Muscle layer of duodenum (tissue), 2 donors: ENCODE data around the gene ANK2.

Experiments used
- H3K27ac ChIP-seq: one replicate; pipeline ENCODE4 v1.7.0; 2013; ENCODE audit warnings: mild to moderate bottlenecking, low read length
- H3K27me3 ChIP-seq: one replicate; pipeline ENCODE4 v1.7.0; 2013; ENCODE audit warnings: low read depth, mild to moderate bottlenecking, control low read depth, low read length
- H3K36me3 ChIP-seq, 2 donors: one replicate each; pipeline ENCODE4 v1.7.0; 2013; ENCODE audit warnings: low read length in 2 of 2, control low read depth in 1 of 2, mild to moderate bottlenecking in 1 of 2; ENCODE audit not compliant: insufficient read depth in 2 of 2, control insufficient read depth in 1 of 2
- H3K4me1 ChIP-seq, 2 donors: one replicate each; pipeline ENCODE4 v1.7.0; 2013; ENCODE audit warnings: low read length in 2 of 2, mild to moderate bottlenecking in 2 of 2, control low read depth in 1 of 2, moderate library complexity in 1 of 2; ENCODE audit not compliant: insufficient read depth in 2 of 2, control insufficient read depth in 1 of 2
- H3K4me3 ChIP-seq, 2 donors: one replicate each; pipeline ENCODE4 v1.7.0; 2013; ENCODE audit warnings: low read length in 2 of 2, low read depth in 1 of 2, mild to moderate bottlenecking in 1 of 2
- H3K9me3 ChIP-seq, 2 donors: one replicate each; pipeline ENCODE4 v1.7.0; 2013; ENCODE audit warnings: low read length in 2 of 2, control low read depth in 1 of 2, mild to moderate bottlenecking in 1 of 2; ENCODE audit not compliant: control insufficient read depth in 1 of 2
- donor health status: healthy.

ANK2 gene

DNA sequence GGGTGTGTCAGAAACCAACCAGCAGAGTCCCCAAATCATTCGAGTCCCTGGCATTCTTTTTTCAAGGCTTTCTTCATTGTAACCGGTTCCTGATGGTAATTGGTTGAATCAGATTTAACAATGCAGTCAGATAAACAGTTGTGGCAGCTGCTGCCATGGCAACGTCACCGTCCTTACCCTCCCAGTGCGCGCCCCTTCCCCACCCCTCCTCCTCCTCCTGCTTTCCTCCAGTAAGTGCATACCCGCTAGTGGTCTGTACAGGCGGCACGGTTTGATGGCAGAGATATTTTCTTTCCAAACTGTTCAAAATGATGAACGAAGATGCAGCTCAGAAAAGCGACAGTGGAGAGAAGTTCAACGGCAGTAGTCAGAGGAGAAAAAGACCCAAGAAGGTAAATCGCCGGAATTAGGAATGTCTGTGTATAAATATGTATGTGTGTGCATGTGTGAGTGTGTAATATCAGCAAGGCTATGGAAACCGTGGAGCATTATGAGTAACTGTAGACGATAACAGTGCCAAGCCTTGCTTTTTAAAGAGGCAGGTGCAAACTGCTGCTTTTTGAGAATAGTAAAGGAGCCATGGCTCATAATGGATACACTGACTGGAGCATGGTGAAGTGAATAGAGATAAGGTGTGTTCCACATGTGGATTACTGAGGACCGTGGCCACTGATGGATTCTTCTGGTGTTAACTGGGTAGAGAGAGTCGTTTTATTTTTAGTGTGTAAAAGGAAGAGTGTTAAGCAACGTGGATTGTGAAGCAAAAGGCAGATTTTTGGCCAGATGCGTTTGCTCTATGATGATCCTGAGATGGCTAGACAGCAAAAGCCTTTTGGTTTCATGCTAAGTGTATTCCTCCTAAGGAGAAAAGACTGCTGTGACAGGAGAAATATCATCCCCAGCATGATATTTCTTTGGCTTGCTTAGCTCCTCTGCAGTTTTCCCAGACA is at the start of gene ANK2:
Gene ANK2 (plus strand): TSS at position 233 of the 950 bp plus-strand sequence. CDS start 76 bp downstream, at position 309.
- Histone ChIP-seq H3K9me3 (no peaks in the 10 kb centered on the region), H3K27me3 (no peaks in the 10 kb centered on the region), H3K4me3 (peak within 1 kb of the TSS; percentile 49 to 67), H3K36me3 (no peaks in the 10 kb centered on the region), H3K27ac (peak within 1 kb of the TSS; percentile 19), H3K4me1 (peaks cover 0 to 3% of the 10 kb centered on the region in 2 donors)

DNA sequence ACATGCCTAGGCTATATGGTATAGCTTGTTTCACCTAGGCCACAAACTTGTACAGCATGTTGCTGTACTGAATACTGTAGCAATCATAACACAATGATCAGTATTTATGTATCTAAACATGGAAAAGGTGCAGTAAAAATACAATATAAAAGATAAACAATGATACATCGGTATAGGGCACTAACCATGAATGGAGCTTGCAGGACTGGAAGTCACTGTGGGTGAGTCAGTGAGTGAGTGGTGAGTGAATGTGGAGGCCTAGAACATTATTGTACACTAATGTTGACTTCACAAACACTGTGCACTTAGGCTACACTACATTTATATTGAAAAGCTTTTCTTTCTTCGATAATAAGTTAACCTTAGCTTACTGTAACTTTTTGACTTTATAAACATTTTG is 45.6 kb upstream of the ANK2 start:
- H3K27me3 ChIP-seq: no peaks in the 10 kb centered on the region
- H3K4me1 ChIP-seq: no peaks in the 10 kb centered on the region
- no peaks in the 10 kb centered on the region for H3K9me3 ChIP-seq
- no peak overlapping the region for H3K27ac ChIP-seq
- H3K4me3 ChIP-seq: no peak overlapping the region
- H3K36me3 ChIP-seq: no peaks in the 10 kb centered on the region

DNA sequence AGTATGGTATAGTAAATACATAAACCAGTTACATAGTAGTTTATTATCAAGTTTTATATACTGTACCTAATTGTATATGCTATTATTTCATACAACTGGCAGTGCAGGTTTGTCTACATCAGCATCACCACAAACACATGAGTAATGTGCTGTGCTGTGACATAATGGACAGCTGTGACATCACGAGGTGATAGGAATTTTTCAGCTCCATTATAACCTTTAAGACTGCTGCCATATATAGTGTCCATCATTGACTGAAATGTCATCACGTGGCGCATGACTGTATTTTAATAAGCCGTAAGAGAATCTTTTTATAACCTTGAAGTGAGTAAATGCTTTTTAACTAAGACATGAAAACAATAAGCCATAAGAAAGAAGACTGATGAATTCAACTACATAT is 44.8 kb upstream of the ANK2 start:
- H3K27ac ChIP-seq: no peak overlapping the region
- no peaks in the 10 kb centered on the region for H3K4me1 ChIP-seq
- H3K36me3 ChIP-seq: no peaks in the 10 kb centered on the region
- H3K9me3 ChIP-seq: no peaks in the 10 kb centered on the region
- no peak overlapping the region for H3K4me3 ChIP-seq
- no peaks in the 10 kb centered on the region for H3K27me3 ChIP-seq

DNA sequence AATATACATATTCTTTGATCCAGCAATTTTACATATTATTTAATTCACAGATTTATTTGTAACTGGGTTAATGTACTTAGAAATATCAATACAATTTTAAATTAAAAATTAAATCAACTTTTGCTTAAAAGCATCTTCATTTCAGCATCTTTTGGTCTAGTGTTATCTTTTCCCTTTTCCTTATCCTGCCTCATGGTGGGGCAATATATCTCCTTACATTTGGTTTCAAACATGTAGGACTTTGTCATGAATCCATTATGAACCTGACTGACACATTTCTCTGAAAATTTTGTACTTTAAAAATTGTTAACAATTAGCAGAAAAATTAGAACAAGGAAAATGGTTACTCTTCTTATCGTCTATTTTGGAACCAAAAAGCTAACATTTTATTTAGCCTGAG is 42.8 kb upstream of the ANK2 start:
- Histone ChIP-seq H3K36me3 (no peaks in the 10 kb centered on the region), H3K4me3 (no peak overlapping the region), H3K27ac (no peak overlapping the region), H3K27me3 (no peaks in the 10 kb centered on the region), H3K9me3 (no peaks in the 10 kb centered on the region), H3K4me1 (no peaks in the 10 kb centered on the region)

DNA sequence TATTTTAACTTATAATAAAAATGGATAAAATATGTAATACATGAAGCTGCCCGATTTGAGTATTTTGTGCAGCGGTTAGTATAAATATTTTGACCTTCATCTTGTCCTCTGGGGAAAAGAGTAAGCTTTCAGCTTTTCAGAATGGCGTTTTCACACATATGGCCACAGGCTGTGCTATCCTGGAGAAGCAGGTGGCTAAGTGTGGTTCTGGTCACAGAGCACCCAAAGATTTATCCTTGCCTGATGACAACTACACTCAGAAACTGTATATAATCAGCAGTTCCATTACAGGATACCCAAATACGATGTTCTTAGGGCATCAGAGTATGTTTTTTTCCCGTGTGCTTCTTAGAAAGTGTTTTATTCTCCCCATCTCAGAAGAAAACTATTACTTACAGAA is 42.3 kb upstream of the ANK2 start:
- Histone ChIP-seq H3K9me3 (no peaks in the 10 kb centered on the region), H3K27me3 (no peaks in the 10 kb centered on the region), H3K36me3 (no peaks in the 10 kb centered on the region), H3K4me1 (no peaks in the 10 kb centered on the region), H3K4me3 (no peak overlapping the region), H3K27ac (no peak overlapping the region)

DNA sequence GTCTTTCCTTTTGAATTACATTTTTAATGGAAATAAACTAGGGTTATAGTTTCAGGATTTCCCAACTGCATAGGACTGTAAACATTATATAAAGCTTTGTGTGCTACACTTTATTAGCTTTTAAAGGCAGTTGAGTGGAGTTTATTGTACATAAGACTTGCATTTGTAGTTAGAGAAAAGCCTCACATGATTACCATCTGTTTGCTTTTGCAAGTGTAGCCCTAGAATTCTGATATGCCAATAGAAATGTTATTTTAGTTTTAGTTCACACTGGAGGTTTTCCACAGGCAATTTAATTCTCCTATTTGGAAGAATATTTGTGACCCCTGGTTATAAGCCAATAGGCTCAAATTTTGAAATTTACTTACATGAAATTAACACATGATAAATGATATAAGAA is 41.3 kb upstream of the ANK2 start:
- H3K9me3 ChIP-seq: no peaks in the 10 kb centered on the region
- H3K27ac ChIP-seq: no peak overlapping the region
- no peaks in the 10 kb centered on the region for H3K36me3 ChIP-seq
- no peak overlapping the region for H3K4me3 ChIP-seq
- no peaks in the 10 kb centered on the region for H3K27me3 ChIP-seq
- H3K4me1 ChIP-seq: no peaks in the 10 kb centered on the region

DNA sequence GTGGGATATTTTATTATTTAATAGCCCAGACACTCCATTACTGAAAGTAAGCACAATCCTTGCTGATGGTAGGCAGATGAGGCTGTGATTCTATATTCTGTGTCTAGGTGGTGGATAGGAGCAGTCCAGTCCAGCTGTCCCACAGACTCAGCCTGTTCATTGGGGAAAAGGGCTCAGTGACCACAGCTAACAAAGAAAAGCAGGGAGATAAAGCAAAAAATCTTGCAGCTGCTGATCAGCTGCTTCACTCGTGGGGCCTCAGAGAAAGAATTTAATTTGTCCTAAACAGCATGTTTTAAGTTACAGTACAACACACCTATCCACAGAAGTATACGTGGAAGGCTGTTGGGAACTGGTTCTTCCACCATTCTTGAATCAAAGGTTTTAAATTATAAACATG is 40.7 kb upstream of the ANK2 start:
- no peaks in the 10 kb centered on the region for H3K9me3 ChIP-seq
- no peak overlapping the region for H3K4me3 ChIP-seq
- no peaks in the 10 kb centered on the region for H3K36me3 ChIP-seq
- H3K27ac ChIP-seq: no peak overlapping the region
- H3K4me1 ChIP-seq: no peaks in the 10 kb centered on the region
- H3K27me3 ChIP-seq: no peaks in the 10 kb centered on the region

DNA sequence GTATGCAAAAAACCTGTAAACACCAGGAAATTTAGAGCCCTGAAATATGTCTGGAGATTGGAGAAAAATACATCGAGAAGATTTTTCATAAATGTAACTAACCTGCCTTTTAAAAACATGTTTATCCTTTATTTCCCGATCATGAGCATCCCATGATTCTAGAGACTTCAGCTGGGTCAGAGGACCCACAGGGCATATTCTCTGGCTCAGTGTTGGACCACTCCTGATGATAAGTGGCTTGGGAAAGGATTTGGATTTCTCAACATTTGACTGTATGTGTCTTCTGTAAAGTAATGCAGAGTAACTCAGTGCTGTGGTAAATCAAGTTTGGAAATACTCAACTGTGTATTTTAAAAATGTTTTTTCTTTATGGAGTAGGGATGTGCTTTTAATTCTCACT is 40.0 kb upstream of the ANK2 start:
- no peaks in the 10 kb centered on the region for H3K4me1 ChIP-seq
- no peaks in the 10 kb centered on the region for H3K27me3 ChIP-seq
- no peak overlapping the region for H3K27ac ChIP-seq
- H3K36me3 ChIP-seq: no peaks in the 10 kb centered on the region
- no peak overlapping the region for H3K4me3 ChIP-seq
- H3K9me3 ChIP-seq: no peaks in the 10 kb centered on the region

DNA sequence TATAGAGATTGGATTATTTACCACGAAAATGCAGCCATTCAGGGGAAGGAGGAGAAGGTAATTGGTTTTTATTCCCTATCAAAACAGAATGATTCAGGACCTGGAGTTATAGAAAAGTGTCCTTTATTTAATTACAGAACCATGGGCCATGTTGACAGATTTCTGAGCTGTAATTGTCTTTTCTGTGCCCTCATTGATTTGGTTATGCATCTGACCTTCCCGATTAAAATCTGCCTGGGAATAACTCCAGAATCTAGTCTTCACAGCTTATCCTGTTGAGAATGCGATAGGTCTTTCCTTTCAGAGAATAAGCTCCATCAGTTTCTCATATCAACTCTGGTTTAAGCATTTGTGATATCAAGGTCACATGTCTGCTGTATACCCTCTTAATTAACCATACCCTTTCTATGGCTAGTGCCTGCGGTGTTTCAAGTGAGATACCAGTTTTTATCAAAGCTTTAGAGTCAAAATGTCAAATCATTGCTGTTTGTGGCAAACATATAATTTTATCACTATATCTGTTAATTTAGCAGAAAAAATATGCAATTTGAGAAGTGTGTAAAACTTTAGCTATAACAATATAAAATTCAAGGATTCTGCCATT is 37.2 kb upstream of the ANK2 start:
- H3K9me3 ChIP-seq: no peaks in the 10 kb centered on the region
- H3K36me3 ChIP-seq: no peaks in the 10 kb centered on the region
- H3K27me3 ChIP-seq: no peaks in the 10 kb centered on the region
- H3K4me3 ChIP-seq: no peak overlapping the region
- H3K4me1 ChIP-seq: no peaks in the 10 kb centered on the region
- no peak overlapping the region for H3K27ac ChIP-seq

DNA sequence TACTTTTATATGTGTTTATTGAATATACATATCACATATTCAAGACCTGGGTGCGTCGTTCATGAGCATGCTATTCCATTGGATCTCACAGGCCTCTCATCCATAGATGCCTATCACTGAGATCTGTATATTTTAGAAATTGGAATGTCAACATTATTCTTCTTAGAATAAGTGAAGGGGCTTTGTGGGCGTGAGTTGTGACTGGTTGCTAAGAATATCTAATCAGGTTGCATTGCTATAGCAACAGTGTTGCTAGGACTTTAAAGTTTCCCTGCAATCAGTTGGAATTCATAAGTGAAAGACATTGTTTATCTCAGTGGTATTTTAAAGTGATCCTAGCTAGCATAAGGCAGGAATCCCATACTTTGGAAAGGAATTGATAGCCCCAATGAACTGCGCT is 36.7 kb upstream of the ANK2 start:
- Histone ChIP-seq H3K27me3 (no peaks in the 10 kb centered on the region), H3K4me3 (no peak overlapping the region), H3K27ac (no peak overlapping the region), H3K36me3 (no peaks in the 10 kb centered on the region), H3K9me3 (no peaks in the 10 kb centered on the region), H3K4me1 (no peaks in the 10 kb centered on the region)

DNA sequence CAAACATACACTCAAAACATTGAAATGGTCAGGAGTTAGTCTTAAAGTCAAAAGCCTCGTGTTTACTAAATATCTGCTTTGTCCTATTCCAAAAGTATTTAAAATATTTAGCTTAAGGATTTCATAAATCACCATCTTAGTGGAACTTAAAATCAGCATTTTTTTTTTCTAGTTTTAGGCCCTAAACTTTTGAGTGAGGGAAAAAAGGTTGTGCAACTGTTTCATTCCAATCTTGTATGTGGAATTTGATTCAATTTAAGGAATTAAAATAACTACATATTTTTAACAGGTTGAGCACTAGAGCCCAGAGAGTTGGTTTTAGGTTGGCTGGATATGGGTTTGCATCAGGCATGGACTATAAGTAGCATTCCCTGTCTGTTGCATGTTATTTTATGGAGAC is 35.7 kb upstream of the ANK2 start:
- Histone ChIP-seq H3K27ac (no peak overlapping the region), H3K4me1 (no peaks in the 10 kb centered on the region), H3K27me3 (no peaks in the 10 kb centered on the region), H3K4me3 (no peak overlapping the region), H3K36me3 (no peaks in the 10 kb centered on the region), H3K9me3 (no peaks in the 10 kb centered on the region)
